ENCODE results near the gene KDM4B. TPM values are rescaled to one million over a fixed set of nuclear protein-coding genes. Genes with fewer than 3 reads are reported as not detected.

Gene KDM4B
- total and polyA plus RNA-seq, 10 of the 15 experiments (the other 5 are each of a cell fraction or from before 2014, with no cell fraction given) = 0.47 to 49.6 (median 16.2) TPM

- H3K27me3 ChIP-seq (replicated peaks in 1 of 2; ENCODE audit: control insufficient read depth in 2 of 2, insufficient read depth in 2 of 2, low read length in 1 of 2) = no peaks in the 10 kb centered on the region
- TSS peak; percentile 35 for BruUV-seq (replicated peaks)
- DNase-seq (ENCODE audit: low read depth, low spot score) = no peak
- ChIA-PET POLR2A (no interaction called here), SMC1A (ENCODE audit: uncharacterized antibody, unreplicated experiment) (no interaction called here), RAD21 (ENCODE audit: unreplicated experiment) (no interaction called here), CTCF (no interaction called here)
- no peaks in the 10 kb centered on the region for H4K20me1 ChIP-seq (ENCODE audit: control insufficient read depth, insufficient read depth)
- H2AFZ ChIP-seq (ENCODE audit: control insufficient read depth, low read depth, low read length) = no peak overlapping the region
- ATAC-seq = no peak
- H3K9ac ChIP-seq (ENCODE audit: control insufficient read depth, insufficient read depth, low read length) = no peak overlapping the region
- H3K27ac ChIP-seq (ENCODE audit: control insufficient read depth, insufficient read depth) = no peak overlapping the region
- no peak overlapping the region for H3K4me2 ChIP-seq (ENCODE audit: control insufficient read depth, insufficient read depth)
- H3K4me3 ChIP-seq = no peak overlapping the region
- in situ Hi-C loops (cut with MboI) (no loop called here), intact Hi-C loops (cut with micrococcal nuclease; ENCODE audit: unreplicated experiment) (no loop called here)
- H3K36me3 ChIP-seq (ENCODE audit: control insufficient read depth in 2 of 2, insufficient read depth in 2 of 2, low read length in 1 of 2) = peaks cover 12 to 15% of the 10 kb centered on the region in 2 experiments
- no peaks in the 10 kb centered on the region for H3K9me3 ChIP-seq (replicated peaks; ENCODE audit: control insufficient read depth, insufficient read depth, low read length)
- H3K79me2 ChIP-seq (ENCODE audit: control insufficient read depth, insufficient read depth, low read length) = no peaks in the 10 kb centered on the region
- FAIRE-seq = no peak
- no peak for TF ChIP-seq POLR2AphosphoS2 (IDR thresholded peaks at IDR 0.05; ENCODE audit: low read depth, low read length)
- no peak for TF ChIP-seq CBX3 (IDR thresholded peaks at IDR 0.05; ENCODE audit: borderline replicate concordance, low read depth)
- no peak for TF ChIP-seq IRF4 (IDR thresholded peaks at IDR 0.05; ENCODE audit: low read depth, low read length)
- TF ChIP-seq, protein P1, sequence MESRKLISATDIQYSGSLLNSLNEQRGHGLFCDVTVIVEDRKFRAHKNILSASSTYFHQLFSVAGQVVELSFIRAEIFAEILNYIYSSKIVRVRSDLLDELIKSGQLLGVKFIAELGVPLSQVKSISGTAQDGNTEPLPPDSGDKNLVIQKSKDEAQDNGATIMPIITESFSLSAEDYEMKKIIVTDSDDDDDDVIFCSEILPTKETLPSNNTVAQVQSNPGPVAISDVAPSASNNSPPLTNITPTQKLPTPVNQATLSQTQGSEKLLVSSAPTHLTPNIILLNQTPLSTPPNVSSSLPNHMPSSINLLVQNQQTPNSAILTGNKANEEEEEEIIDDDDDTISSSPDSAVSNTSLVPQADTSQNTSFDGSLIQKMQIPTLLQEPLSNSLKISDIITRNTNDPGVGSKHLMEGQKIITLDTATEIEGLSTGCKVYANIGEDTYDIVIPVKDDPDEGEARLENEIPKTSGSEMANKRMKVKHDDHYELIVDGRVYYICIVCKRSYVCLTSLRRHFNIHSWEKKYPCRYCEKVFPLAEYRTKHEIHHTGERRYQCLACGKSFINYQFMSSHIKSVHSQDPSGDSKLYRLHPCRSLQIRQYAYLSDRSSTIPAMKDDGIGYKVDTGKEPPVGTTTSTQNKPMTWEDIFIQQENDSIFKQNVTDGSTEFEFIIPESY (IDR thresholded peaks at IDR 0.05) = no peak
- H3K4me1 ChIP-seq (ENCODE audit: control insufficient read depth, insufficient read depth, low read length) = no peaks in the 10 kb centered on the region
- 95% methylated on average over 27 of the region's 31 CpGs for WGBS (ENCODE audit: insufficient coverage, insufficient replicate concordance, low lambda C conversion rate, missing lambda C conversion rate)
Measured at GRCh38 chr19:5147074-5147977, 178.4 kb downstream of the KDM4B start.

All from GM12878 (cell line).